ENCODE data around the gene PGAM1. TPM values are rescaled to one million over a fixed set of nuclear protein-coding genes. Genes with fewer than 3 reads are reported as not detected.
A peak's percentile ranks its signal among the peaks of the same experiment; 100 is the strongest.

Gene PGAM1
- total and polyA plus RNA-seq, 9 of the 15 experiments (the other 6 are each of a cell fraction or from before 2014, with no cell fraction given), result 40.3 to 559 (median 269) TPM

DNA sequence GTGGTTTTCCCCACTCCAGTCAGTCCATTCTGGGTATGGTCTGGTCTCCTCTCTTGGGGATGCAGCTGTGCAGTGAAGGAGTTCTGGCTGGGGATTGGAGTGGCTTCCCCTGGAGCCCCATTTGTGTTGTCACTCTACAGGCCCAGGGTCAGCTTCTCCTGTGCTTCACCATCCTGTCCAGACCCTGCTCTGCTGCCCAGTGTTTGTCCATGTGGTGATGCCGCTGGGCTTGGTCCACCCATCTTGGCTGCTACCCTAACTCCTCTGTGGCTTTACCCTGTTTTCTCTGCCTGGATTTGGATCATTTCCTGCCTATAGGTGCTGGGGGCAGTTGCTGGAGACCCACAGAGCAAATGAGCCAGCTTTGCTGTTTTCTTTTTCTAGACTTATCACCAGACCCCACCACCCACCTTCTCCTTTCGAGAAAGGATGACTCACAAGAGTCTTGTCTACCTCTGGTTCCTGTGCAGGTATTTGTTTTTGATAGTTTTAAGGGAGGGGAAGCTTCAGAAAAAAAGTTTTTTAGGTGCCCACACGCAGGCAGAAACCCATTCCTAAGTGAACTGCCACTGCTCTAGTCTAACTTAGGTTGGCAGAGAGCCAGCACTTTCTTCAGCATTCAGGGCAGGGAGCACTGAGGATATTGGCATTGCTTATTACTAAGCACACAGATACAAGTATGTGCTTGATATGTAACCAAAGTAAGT is 28.5 kb downstream of the PGAM1 start:
- no peak overlapping the region for H2AFZ ChIP-seq (ENCODE audit: low read depth, low read length)
- in situ Hi-C loops (cut with MboI) (no loop called here), intact Hi-C loops (cut with micrococcal nuclease) (no loop called here)
- H3K9me3 ChIP-seq (replicated peaks; ENCODE audit: control insufficient read depth, insufficient read depth, low read depth, low read length), result no peaks in the 10 kb centered on the region
- H4K20me1 ChIP-seq (replicated peaks; ENCODE audit: control insufficient read depth, insufficient read depth, low read length), result no peaks in the 10 kb centered on the region
- peak; percentile 28 for ATAC-seq
- peaks cover 0 to 3% of the 10 kb centered on the region in 2 experiments; a peak in 3 of 5 replicates for H3K4me1 ChIP-seq (replicated peaks in 1 of 2; ENCODE audit: control insufficient read depth in 2 of 2, insufficient read depth in 2 of 2, low read length in 2 of 2)
- CTCF ChIA-PET (ENCODE audit: low intra/inter-chr PET ratio), result no interaction called here
- POLR2A ChIA-PET, result interaction anchor here (0.6 to 2.1 kb wide), 4 partner anchors 13 to 95 kb away, joined by 3 to 12 read pairs (median 3); no protein-coding TSS in a partner anchor
- no peak for FAIRE-seq
- H3K79me2 ChIP-seq (ENCODE audit: control insufficient read depth, insufficient read depth, low read length), result no peaks in the 10 kb centered on the region; the same call in 2 of the 3 replicates
- H3K27ac ChIP-seq (ENCODE audit: extremely low read depth, low read depth, low read length), result no peak overlapping the region; the same call in 2 of the 3 replicates
- no peaks in the 10 kb centered on the region for H3K27me3 ChIP-seq (ENCODE audit: control insufficient read depth in 2 of 2, insufficient read depth in 2 of 2, low read length in 2 of 2)
- no peaks in the 10 kb centered on the region for H3K9me1 ChIP-seq (ENCODE audit: control insufficient read depth, insufficient read depth, low read length)
- H3K4me3 ChIP-seq, result no peak overlapping the region
- WGBS (ENCODE audit: insufficient coverage, low coverage, missing lambda C conversion rate), result 30% methylated on average over 2 of the region's 3 CpGs
- 0 out of 4 replicates have a peak overlapping the region, but pooled peaks of 1 of the 2 experiments have one; percentile 29 for H3K9ac ChIP-seq (ENCODE audit: insufficient read depth in 1 of 2, low read depth in 2 of 2, low read length in 2 of 2)
- TF ChIP-seq TSC22D4 (tag; IDR thresholded peaks at IDR 0.05) (no peak), PTBP1 (IDR thresholded peaks at IDR 0.05; ENCODE audit: low read depth, low read length) (no peak), CHCHD3 (CRISPR knock-in tag; IDR thresholded peaks at IDR 0.05) (no peak), MECOM (CRISPR knock-in tag; IDR thresholded peaks at IDR 0.05) (no peak), HLTF (IDR thresholded peaks at IDR 0.05) (no peak), SLC30A9 (CRISPR knock-in tag; IDR thresholded peaks at IDR 0.05) (no peak), SUPT5H (IDR thresholded peaks at IDR 0.05) (0 out of 2 replicates have a peak, but pooled peaks have one; percentile 34), ZFX (CRISPR knock-in tag; IDR thresholded peaks at IDR 0.05) (no peak), TARDBP (IDR thresholded peaks at IDR 0.05) (no peak), NFIC (IDR thresholded peaks at IDR 0.05) (peak; percentile 87), RBM34 (IDR thresholded peaks at IDR 0.05; ENCODE audit: borderline replicate concordance, insufficient read depth, low read length) (no peak), ZNF695 (CRISPR knock-in tag; IDR thresholded peaks at IDR 0.05) (no peak)
- TF ChIP-seq, protein P1, sequence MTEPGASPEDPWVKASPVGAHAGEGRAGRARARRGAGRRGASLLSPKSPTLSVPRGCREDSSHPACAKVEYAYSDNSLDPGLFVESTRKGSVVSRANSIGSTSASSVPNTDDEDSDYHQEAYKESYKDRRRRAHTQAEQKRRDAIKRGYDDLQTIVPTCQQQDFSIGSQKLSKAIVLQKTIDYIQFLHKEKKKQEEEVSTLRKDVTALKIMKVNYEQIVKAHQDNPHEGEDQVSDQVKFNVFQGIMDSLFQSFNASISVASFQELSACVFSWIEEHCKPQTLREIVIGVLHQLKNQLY (CRISPR knock-in tag; conservative IDR thresholded peaks at IDR 0.05), result no peak
- H3K4me2 ChIP-seq (ENCODE audit: insufficient read depth, low read length), result no peak overlapping the region
- H3K36me3 ChIP-seq (ENCODE audit: control insufficient read depth, insufficient read depth, low read length), result peaks cover 68% of the 10 kb centered on the region; the same call in 2 of the 3 replicates
- no peak for DNase-seq (ENCODE audit: extremely low read depth in 1 of 4, low spot score in 3 of 4)
- BruUV-seq (replicated peaks), result no TSS peak

Data from K562 (cell line).